ENCODE results near the gene CCDC190.
A peak's percentile ranks its signal among the peaks of the same experiment; 100 is the strongest.
"Not testable (repeated sequence)": the region's sequence is repeated elsewhere in the genome, so short reads cannot be mapped to it uniquely, and the experiment has no call there.

The CCDC190 gene

DNA sequence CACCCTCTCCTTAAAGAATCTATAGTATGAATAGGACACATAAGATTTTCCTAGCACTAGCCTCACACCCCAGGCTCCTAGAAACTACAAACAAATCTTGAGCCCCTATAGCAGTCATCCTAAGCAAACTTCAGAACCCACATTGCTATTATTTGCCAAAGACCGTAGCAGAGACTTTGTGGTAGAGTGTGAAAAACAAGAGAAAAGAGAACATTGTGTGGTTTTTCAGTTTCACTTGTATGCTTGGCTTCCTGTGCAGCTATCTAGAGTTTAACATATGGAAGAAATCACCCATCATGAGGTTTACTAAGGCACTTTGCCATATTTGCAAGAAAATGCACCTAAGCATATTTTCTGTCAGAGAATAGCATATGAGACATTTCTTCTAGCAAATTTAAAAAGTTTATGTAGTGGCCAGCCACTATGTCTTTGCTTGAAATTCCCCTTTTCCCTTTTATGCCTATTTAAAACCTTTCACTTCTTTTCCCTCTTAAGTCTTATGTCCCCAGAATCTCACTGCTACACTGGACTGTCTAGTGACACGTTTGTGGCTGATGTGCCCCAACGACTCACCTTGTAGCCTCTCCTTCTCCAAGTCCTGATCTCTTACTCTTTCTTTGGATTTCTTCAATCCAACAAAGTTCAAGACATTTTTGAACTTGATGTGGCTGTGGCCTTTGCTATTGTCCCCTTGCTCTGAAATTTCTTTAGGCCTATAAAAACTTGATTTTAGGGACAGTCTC, 25.6 kb downstream of the CCDC190 start:
- DNase-seq (ENCODE audit: low spot score) = no peak
- H3K27ac ChIP-seq = no peak overlapping the region
- TF ChIP-seq CTCF (IDR thresholded peaks at IDR 0.05) = no peak
- H3K4me3 ChIP-seq = no peak overlapping the region

DNA sequence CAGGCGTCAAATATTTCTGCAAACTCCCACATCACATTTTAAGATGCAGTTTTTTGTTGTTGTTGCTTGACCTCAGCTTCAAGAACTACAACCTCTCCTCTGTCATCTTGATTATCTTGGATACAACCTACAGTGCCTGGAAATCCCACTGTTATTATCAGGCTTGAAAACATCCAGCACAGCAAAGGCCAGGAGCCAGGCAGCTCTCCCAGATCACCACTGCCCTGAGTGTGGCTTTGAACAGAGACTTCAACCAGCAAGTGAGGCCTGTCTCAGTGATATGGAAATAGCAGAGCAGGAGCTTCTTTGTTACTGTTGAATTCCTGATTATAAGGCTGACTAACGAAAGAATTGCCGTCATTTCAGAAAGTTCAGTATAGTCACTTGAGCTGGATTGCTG, 28.5 kb downstream of the CCDC190 start:
- TF ChIP-seq CTCF (IDR thresholded peaks at IDR 0.05) = no peak
- H3K4me3 ChIP-seq = no peak overlapping the region

GRCh38 chr1:162829268-162829667, 31.7 kb downstream of the CCDC190 start:
- no peak overlapping the region for H3K4me3 ChIP-seq
- H3K27ac ChIP-seq = no peak overlapping the region
- no peak for DNase-seq (ENCODE audit: low spot score)
- TF ChIP-seq CTCF (IDR thresholded peaks at IDR 0.05) = no peak

More for the DNA sequence above, 28.5 kb downstream of the CCDC190 start:
- DNase-seq (ENCODE audit: low spot score) = no peak
- H3K27ac ChIP-seq = no peak overlapping the region

DNA sequence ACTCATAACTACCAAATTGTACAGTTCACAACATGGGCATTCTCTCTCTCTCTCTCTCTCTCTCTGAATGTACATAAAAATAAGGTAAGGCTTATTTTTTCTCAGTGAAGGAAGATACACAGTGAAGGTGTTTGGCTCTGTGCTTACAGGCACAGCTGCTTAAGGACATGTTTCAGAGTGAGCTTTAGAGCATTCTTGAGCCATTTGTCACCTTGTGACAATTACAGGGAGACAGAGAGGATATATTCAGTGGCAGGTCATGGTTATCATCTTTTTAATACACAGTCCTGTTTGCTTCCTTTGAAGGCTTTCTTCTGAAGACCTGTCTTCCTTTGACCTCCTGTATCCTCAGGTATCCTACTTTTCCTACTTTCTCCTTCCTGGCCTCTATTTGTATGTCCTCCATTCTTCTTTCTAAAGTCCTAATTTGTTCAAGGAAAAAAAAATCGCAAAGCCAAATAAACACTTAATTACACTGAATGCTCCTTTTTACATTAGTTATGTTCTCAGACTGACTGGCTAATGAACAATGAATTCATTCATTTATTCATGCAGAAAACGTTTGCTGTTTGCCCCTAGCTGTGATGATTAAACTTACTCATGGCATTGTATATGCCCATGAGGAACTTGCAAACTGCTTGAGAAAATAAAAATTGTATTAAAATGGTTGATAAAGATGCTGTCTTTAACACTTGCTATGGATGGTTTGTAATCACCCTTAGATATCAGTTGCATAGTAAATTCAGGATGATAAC, 37.0 kb downstream of the CCDC190 start:
- Histone ChIP-seq H3K27ac (no peak overlapping the region), H3K4me3 (no peak overlapping the region)
- no peak for DNase-seq (ENCODE audit: low spot score)
- TF ChIP-seq CTCF (IDR thresholded peaks at IDR 0.05) = no peak

DNA sequence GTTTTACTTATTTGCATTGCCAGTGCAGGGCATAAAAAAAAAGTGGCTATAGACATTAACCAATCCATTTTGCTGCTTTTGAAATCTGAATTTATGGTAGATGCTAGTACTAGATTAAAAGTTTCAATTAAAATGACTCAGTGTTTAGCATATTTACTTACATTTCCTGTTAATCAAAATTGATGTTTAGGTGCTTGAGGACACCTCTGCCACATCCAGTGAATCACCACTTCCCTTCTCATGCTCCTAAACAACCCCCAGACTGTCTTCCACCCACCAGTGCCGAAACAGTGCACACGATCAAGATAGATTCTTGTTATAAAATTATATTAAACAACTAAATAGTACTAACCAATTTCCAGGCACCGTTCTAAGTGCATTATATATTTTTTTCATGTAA, 37.7 kb downstream of the CCDC190 start:
- no peak overlapping the region for H3K4me3 ChIP-seq
- DNase-seq (ENCODE audit: low spot score) = no peak
- TF ChIP-seq CTCF (IDR thresholded peaks at IDR 0.05) = no peak
- no peak overlapping the region for H3K27ac ChIP-seq

- no peak for TF ChIP-seq CTCF (IDR thresholded peaks at IDR 0.05)
- DNase-seq (ENCODE audit: low spot score) = peak; percentile 71
- Histone ChIP-seq H3K4me3 (peak overlapping the region; percentile 79), H3K27ac (no peak overlapping the region)
Measured at GRCh38 chr1:162822391-162823200, 38.4 kb downstream of the CCDC190 start.

GRCh38 chr1:162818666-162819065, 42.3 kb downstream of the CCDC190 start:
- H3K27ac ChIP-seq; DNase-seq (ENCODE audit: low spot score); H3K4me3 ChIP-seq: not testable (repeated sequence)

GRCh38 chr1:162818136-162818535, 42.8 kb downstream of the CCDC190 start:
- DNase-seq (ENCODE audit: low spot score); H3K27ac ChIP-seq; H3K4me3 ChIP-seq: not testable (repeated sequence)

DNA sequence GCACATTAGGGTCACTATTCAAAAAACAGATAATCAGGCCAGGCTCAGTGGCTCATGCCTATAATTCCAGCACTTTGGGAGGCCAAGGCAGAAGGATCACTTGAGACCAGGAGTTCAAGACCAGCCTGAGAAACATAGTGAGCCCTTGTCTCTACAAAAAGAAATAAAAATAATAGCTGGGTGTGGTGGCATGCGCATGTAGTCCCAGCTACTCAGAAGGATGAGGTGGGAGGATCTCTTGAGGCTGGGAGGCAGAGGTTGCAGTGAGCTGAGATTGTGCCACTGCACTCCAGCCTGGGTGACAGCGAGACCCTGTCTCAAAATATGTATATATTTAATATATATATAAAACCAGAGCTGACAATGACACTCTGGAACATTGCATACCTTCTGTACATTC, 48.6 kb downstream of the CCDC190 start:
- H3K27ac ChIP-seq; H3K4me3 ChIP-seq; DNase-seq (ENCODE audit: low spot score): not testable (repeated sequence)

- DNase-seq (ENCODE audit: low spot score); H3K4me3 ChIP-seq; H3K27ac ChIP-seq: not testable (repeated sequence)
Measured at GRCh38 chr1:162807503-162807902, 53.5 kb downstream of the CCDC190 start.
